SJSA1 (cell line): ENCODE data around the gene LSM12. TPM values are rescaled to one million over a fixed set of nuclear protein-coding genes. Genes with fewer than 3 reads are reported as not detected.

Experiments used
- DNase-seq, 2 experiments: peaks; one replicate each; pipeline ENCODE4 v3.0.0-alpha.2; 2015 to 2020; ENCODE audit warnings: low spot score in 2 of 2, low read depth in 1 of 2
- H3K27ac ChIP-seq: fragments of 250-450 bp; sonication (Bioruptor Pico); 2 replicates; pipeline ENCODE4 v1.5.1; 2020; ENCODE audit warnings: mild to moderate bottlenecking, moderate library complexity
- H3K27me3 ChIP-seq: fragments of 250-450 bp; sonication (Bioruptor Pico); replicated peaks from 2 replicates; pipeline ENCODE4 v1.5.1; 2020; ENCODE audit warnings: mild to moderate bottlenecking, moderate library complexity
- H3K36me3 ChIP-seq: fragments of 250-450 bp; sonication (Bioruptor Pico); 2 replicates; pipeline ENCODE4 v1.5.1; 2020; ENCODE audit warnings: mild to moderate bottlenecking
- H3K4me1 ChIP-seq: fragments of 250-450 bp; sonication (Bioruptor Pico); replicated peaks from 2 replicates; pipeline ENCODE4 v1.6.1; 2021; ENCODE audit warnings: mild to moderate bottlenecking
- H3K4me3 ChIP-seq: fragments of 250-450 bp; sonication (Bioruptor Pico); 2 replicates; pipeline ENCODE4 v1.5.1; 2020; ENCODE audit warnings: mild to moderate bottlenecking
- H3K9me3 ChIP-seq: fragments of 250-450 bp; sonication (Bioruptor Pico); replicated peaks from 2 replicates; pipeline ENCODE4 v1.5.1; 2020; ENCODE audit warnings: mild to moderate bottlenecking
- total RNA-seq: library from RNA; depleted of rRNA; stranded (reverse); fragments of >200 nt; shearing (Covaris generic); gene quantifications from 2 replicates; pipeline ENCODE4 v1.2.3, GENCODE V29; 2014

Gene LSM12
- total RNA-seq, 1 experiment from 2014 or later, result 69.7 TPM

DNA sequence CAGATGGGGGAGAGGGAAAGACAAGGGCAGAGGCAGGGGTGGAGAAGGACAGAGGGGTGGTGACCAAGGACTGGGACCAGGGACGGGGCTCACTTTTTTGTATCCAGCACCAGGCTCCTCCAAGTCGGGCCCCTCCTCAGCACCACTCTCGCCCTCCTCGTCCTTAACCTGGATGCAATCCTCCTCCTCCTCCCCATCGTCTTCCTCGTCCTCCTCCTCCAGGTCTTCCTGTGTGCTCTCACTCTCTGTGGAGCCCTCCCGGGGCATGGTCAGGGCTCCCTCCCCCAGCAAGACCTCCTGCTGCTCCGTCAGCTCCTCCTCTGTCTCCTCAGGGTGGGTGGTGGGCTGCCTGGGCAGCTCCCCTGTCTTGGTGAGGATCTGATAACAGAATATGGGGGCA lies 20.8 kb upstream of the LSM12 start:
- Histone ChIP-seq H3K9me3 (no peaks in the 10 kb centered on the region), H3K4me1 (peaks cover 42% of the 10 kb centered on the region), H3K36me3 (peaks cover 94% of the 10 kb centered on the region), H3K27ac (peak overlapping the region; percentile 63), H3K4me3 (no peak overlapping the region), H3K27me3 (no peaks in the 10 kb centered on the region)
- no peak for DNase-seq

DNA sequence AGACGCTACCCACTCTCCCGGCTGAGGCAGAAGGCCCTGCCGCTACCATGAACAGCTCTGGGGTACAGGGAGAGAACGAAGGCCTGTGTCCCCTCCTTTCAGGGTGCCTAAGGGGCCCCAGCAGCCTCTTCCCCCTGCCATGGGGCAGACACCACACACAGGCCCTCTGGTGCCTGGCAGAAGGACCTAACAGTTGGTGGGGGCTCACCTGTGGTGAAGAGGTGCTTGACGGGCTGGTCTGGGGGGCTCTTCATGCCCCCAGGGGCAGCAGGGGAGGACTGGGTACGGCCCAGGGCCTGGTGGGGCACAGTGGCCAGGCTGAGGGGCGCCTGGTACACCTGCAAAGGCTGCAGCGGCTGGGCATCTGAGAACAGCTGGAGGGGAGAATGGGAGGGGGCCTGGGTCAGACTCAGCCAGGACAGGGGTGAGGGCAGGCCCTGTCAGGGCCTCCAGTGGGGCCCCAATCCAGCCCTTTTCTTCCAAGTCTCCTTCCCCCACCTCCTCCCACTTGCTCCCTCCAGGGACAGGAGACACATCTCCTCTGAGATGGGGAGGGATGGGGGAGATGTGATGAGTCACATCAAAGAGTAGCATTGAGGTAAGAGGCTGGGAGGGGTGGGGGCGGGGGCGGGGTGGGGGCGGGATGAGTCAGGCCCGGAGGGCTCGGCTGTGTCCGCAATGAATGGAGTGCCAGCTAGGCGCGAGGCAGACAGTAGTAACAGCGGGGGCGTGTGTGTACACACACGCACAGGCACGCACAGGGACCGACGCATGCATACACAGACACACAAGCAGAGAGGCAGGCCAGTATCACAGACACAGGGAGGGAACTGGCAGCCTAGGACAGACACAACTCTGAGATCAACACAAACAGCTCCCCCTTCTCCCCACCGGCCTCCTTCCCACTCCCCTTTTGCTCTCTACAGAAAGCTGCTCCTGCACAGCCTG lies 20.2 kb upstream of the LSM12 start:
- Histone ChIP-seq H3K4me3 (no peak overlapping the region), H3K36me3 (peaks cover 94% of the 10 kb centered on the region)

DNA sequence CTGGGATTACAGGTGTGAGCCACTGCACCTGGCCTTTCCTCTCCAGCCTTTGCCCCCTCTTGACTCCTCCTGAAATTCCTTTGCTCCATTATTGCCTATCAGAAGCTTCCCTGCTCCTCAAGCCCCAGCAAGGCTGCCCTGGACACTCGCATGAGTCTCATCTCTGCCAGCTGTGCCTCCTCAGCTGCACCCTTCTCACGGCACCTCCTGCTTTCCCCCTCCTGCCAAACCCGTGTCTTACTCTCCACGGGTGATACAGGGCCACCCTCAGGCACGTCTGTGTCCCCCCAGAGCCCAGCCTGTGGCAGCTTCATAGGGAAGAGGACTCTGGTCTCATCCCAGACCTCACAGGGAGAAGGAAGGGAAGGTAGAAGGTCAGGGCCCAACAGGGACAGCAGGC lies 19.4 kb upstream of the LSM12 start:
- Histone ChIP-seq H3K4me3 (no peak overlapping the region), H3K4me1 (peaks cover 54% of the 10 kb centered on the region), H3K9me3 (no peaks in the 10 kb centered on the region), H3K36me3 (peaks cover 92% of the 10 kb centered on the region), H3K27me3 (no peaks in the 10 kb centered on the region), H3K27ac (peak overlapping the region; percentile 49)
- no peak for DNase-seq

More for the DNA sequence above, 20.2 kb upstream of the LSM12 start:
- H3K27me3 ChIP-seq, result no peaks in the 10 kb centered on the region
- no peaks in the 10 kb centered on the region for H3K9me3 ChIP-seq
- H3K27ac ChIP-seq, result peak overlapping the region; percentile 63
- peak; percentile 85 to 98 for DNase-seq
- peaks cover 49% of the 10 kb centered on the region for H3K4me1 ChIP-seq

GRCh38 chr17:44084921-44085320 lies 18.4 kb upstream of the LSM12 start:
- Histone ChIP-seq H3K27me3 (no peaks in the 10 kb centered on the region), H3K4me3 (no peak overlapping the region), H3K27ac (no peak overlapping the region), H3K9me3 (no peaks in the 10 kb centered on the region), H3K36me3 (peaks cover 92% of the 10 kb centered on the region), H3K4me1 (peaks cover 57% of the 10 kb centered on the region)
- DNase-seq, result no peak

DNA sequence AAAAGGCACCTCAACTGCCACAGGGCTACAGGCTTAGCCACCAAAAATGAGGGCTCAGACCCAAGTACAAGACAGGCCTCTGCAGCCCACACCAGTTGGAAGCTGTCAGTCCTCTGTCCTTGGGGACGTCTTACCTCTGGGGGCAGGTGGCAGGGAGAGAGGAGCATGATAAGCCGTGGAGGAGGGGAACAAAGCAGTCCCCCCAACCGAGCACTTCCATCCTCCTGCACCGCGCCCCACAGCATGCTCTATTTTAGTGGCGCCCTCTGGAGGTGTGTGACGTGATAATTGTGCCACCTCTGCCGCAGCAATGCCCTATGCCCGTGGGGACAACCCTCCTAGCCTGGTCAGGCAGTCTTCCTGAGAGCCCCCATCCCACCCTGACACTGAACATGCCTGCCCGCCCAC lies 17.7 kb upstream of the LSM12 start:
- no peak overlapping the region for H3K27ac ChIP-seq
- H3K36me3 ChIP-seq, result peaks cover 94% of the 10 kb centered on the region
- no peak overlapping the region for H3K4me3 ChIP-seq
- no peaks in the 10 kb centered on the region for H3K27me3 ChIP-seq
- DNase-seq, result no peak
- peaks cover 57% of the 10 kb centered on the region for H3K4me1 ChIP-seq
- no peaks in the 10 kb centered on the region for H3K9me3 ChIP-seq

GRCh38 chr17:44083250-44083849 lies 16.9 kb upstream of the LSM12 start:
- peaks cover 55% of the 10 kb centered on the region for H3K4me1 ChIP-seq
- H3K4me3 ChIP-seq, result no peak overlapping the region
- H3K27ac ChIP-seq, result no peak overlapping the region
- no peaks in the 10 kb centered on the region for H3K27me3 ChIP-seq
- no peaks in the 10 kb centered on the region for H3K9me3 ChIP-seq
- DNase-seq, result no peak
- H3K36me3 ChIP-seq, result peaks cover 94% of the 10 kb centered on the region

- Histone ChIP-seq H3K27me3 (no peaks in the 10 kb centered on the region), H3K36me3 (peaks cover 94% of the 10 kb centered on the region), H3K9me3 (no peaks in the 10 kb centered on the region), H3K4me1 (peaks cover 55% of the 10 kb centered on the region), H3K27ac (peak overlapping the region; percentile 61), H3K4me3 (no peak overlapping the region)
- DNase-seq, result no peak
Observed at GRCh38 chr17:44082256-44082927, 15.9 kb upstream of the LSM12 start.

DNA sequence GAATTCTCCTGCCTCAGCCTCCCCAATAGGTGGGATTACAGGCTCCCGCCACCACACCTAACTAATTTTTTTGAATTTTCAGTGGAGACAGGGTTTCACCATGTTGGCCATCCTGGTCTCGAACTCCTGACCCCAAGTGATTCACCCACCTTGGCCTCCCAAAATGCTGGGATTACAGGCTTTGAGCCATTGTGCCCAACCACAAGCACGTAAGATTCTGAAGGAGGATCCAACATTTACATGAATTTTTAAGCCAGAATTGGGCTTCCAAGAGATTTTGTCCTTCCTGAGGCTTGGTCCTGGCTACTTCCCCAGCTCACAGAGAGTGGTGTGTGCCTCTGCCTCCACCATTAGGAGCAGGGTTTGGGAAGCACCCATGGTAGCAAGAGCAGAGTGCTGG lies 15.2 kb upstream of the LSM12 start:
- peak in 1 of 2 experiments; percentile 58 for DNase-seq
- H3K27ac ChIP-seq, result peak overlapping the region; percentile 61

DNA sequence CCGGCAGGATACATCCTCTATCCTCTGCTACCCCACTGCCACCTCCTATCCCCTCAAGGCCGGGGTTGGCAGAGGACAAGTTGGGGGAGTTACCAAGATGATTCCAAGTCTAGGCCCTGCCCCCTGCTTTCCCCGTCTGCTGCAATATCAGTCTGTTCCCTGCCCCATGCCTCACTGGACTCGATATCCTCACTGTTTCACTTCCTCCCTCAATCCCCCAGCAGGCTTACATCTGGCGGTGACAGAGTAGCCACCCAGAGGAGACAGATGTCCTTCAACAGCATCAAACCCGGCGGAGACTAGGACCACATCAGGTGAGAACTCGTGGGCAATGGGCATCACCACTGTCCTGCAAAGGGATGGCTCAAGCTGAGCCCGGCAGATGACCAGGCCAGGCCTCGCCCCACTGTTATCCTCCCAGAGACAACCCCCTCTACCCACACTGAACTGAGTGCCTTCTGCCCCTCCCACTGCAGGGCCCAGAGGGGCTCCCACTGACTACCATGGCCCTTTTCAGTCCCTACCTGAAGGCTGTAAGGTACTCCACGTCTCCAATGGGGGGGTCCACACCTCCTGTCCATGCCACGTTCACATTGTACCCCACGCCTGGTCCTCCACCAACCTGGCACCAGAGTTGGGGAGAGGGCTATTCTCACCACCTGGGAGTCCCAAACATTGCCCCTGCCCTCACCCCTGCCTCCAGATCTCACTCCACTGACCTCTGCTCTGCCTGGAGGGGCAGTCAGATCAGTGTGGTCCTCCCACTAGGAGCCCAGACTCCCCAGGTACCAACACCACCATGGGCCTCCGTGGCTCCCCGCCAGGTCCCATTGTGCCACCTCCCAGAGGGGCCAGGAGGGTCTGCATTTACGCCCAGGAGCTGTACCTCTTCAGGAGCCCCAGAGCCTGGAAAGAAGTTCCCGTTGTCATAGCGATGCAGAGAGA lies 13.7 kb upstream of the LSM12 start:
- no peak overlapping the region for H3K4me3 ChIP-seq
- peaks cover 59% of the 10 kb centered on the region for H3K4me1 ChIP-seq
- no peaks in the 10 kb centered on the region for H3K27me3 ChIP-seq
- DNase-seq, result no peak
- H3K36me3 ChIP-seq, result peaks cover 97% of the 10 kb centered on the region
- H3K9me3 ChIP-seq, result no peaks in the 10 kb centered on the region
- no peak overlapping the region for H3K27ac ChIP-seq

More for the DNA sequence above, 15.2 kb upstream of the LSM12 start:
- Histone ChIP-seq H3K9me3 (no peaks in the 10 kb centered on the region), H3K4me1 (peaks cover 55% of the 10 kb centered on the region), H3K36me3 (peaks cover 97% of the 10 kb centered on the region), H3K27me3 (no peaks in the 10 kb centered on the region), H3K4me3 (no peak overlapping the region)

GRCh38 chr17:44078412-44078811 lies 11.9 kb upstream of the LSM12 start:
- Histone ChIP-seq H3K4me3 (no peak overlapping the region), H3K36me3 (peaks cover 97% of the 10 kb centered on the region), H3K4me1 (peaks cover 75% of the 10 kb centered on the region), H3K27ac (no peak overlapping the region), H3K27me3 (no peaks in the 10 kb centered on the region), H3K9me3 (no peaks in the 10 kb centered on the region)
- no peak for DNase-seq

DNA sequence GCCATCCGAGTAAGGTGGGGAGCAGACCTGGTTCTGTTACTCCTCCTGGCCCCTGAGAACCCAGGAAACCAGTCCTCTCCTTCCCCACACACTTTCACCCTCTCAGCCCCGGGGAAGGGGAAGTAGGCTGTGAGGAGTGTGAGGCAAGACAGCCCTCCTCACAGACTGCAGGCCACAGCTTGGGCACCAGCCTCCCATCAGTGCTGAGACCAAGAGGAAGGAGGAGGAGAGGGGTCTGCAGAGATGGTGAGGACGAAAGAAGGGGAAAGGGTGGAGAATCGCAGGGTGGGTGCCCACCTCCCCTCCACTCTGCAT lies 11.1 kb upstream of the LSM12 start:
- H3K27me3 ChIP-seq, result no peaks in the 10 kb centered on the region
- no peak overlapping the region for H3K27ac ChIP-seq
- no peak overlapping the region for H3K4me3 ChIP-seq
- no peaks in the 10 kb centered on the region for H3K9me3 ChIP-seq
- no peak for DNase-seq
- H3K4me1 ChIP-seq, result peaks cover 67% of the 10 kb centered on the region
- H3K36me3 ChIP-seq, result peaks cover 93% of the 10 kb centered on the region

GRCh38 chr17:44076716-44077594 lies 10.5 kb upstream of the LSM12 start:
- Histone ChIP-seq H3K4me3 (no peak overlapping the region), H3K27me3 (no peaks in the 10 kb centered on the region), H3K9me3 (no peaks in the 10 kb centered on the region), H3K36me3 (peaks cover 87% of the 10 kb centered on the region), H3K4me1 (peaks cover 63% of the 10 kb centered on the region), H3K27ac (peak overlapping the region; percentile 2; the same call in 1 of the 2 replicates)
- no peak for DNase-seq
